ENCODE measurements around the gene ZNF70.

- TF ChIP-seq POLR2AphosphoS5 (IDR thresholded peaks at IDR 0.05) (no peak), POLR2A (IDR thresholded peaks at IDR 0.05) (no peak)
- TF ChIP-seq, protein P1, sequence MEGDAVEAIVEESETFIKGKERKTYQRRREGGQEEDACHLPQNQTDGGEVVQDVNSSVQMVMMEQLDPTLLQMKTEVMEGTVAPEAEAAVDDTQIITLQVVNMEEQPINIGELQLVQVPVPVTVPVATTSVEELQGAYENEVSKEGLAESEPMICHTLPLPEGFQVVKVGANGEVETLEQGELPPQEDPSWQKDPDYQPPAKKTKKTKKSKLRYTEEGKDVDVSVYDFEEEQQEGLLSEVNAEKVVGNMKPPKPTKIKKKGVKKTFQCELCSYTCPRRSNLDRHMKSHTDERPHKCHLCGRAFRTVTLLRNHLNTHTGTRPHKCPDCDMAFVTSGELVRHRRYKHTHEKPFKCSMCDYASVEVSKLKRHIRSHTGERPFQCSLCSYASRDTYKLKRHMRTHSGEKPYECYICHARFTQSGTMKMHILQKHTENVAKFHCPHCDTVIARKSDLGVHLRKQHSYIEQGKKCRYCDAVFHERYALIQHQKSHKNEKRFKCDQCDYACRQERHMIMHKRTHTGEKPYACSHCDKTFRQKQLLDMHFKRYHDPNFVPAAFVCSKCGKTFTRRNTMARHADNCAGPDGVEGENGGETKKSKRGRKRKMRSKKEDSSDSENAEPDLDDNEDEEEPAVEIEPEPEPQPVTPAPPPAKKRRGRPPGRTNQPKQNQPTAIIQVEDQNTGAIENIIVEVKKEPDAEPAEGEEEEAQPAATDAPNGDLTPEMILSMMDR (IDR thresholded peaks at IDR 0.05) = no peak
Observed at GRCh38 chr22:23754220-23754919, 3.5 kb upstream of the ZNF70 start, which contains the start of gene VPREB3.
